Activated naive CD4-positive, alpha-beta T cell (primary cell): ENCODE measurements around the gene RSPH9.

ENCODE experiments used
- DNase-seq, 4 experiments: peaks; one replicate each; lab custom pipeline; 2025; lab: John Stamatoyannopoulos, UW

RSPH9 gene

GRCh38 chr6:43710576-43710975 lies 65.7 kb downstream of the RSPH9 start:
- no peak for DNase-seq

GRCh38 chr6:43712579-43712978 lies 67.7 kb downstream of the RSPH9 start:
- no peak for DNase-seq

- DNase-seq, result no peak
Observed at GRCh38 chr6:43713643-43714310, 68.9 kb downstream of the RSPH9 start.

GRCh38 chr6:43714311-43715055 lies 69.6 kb downstream of the RSPH9 start:
- no peak for DNase-seq

- no peak for DNase-seq
Observed at GRCh38 chr6:43715056-43715788, 70.4 kb downstream of the RSPH9 start.

GRCh38 chr6:43716099-43716498 lies 71.3 kb downstream of the RSPH9 start:
- DNase-seq, result no peak

- DNase-seq, result no peak
Observed at GRCh38 chr6:43717389-43717788, 72.6 kb downstream of the RSPH9 start.

- no peak for DNase-seq
Observed at GRCh38 chr6:43717822-43718221, 73.0 kb downstream of the RSPH9 start.

- DNase-seq, result no peak
Observed at GRCh38 chr6:43718387-43719105, 73.7 kb downstream of the RSPH9 start.

- DNase-seq, result no peak
Observed at GRCh38 chr6:43719511-43719910, 74.7 kb downstream of the RSPH9 start.

- DNase-seq, result no peak
Observed at GRCh38 chr6:43720999-43721398, 76.2 kb downstream of the RSPH9 start.
